Ovary (tissue), 3 donors: ENCODE results near the gene DENND4B.

Source experiments
- EP300 ChIP-seq: sonication (generic); formaldehyde crosslinking; IDR thresholded peaks from one replicate; pipeline ENCODE4 v1.6.1; 2017; ENCODE audit warnings: antibody characterized with exemption
- POLR2A ChIP-seq: fragments of 450-650 bp; IDR thresholded peaks from one replicate; pipeline ENCODE4 v1.6.1; 2017; ENCODE audit warnings: antibody characterized with exemption, mild to moderate bottlenecking, moderate library complexity
- TF ChIP-seq, protein P1 (sequence below), 3 donors: fragments of 450-650 bp in 2 of 3; fragments of 200-600 bp in 1 of 3; IDR thresholded peaks; one replicate each; pipeline versions ENCODE4 v1.5.1 to v1.8.0; 2016 to 2022; ENCODE audit warnings: antibody characterized with exemption in 3 of 3, mild to moderate bottlenecking in 1 of 3
- donor health status: DM: no; HTN: no; CAD: no.

DNA sequence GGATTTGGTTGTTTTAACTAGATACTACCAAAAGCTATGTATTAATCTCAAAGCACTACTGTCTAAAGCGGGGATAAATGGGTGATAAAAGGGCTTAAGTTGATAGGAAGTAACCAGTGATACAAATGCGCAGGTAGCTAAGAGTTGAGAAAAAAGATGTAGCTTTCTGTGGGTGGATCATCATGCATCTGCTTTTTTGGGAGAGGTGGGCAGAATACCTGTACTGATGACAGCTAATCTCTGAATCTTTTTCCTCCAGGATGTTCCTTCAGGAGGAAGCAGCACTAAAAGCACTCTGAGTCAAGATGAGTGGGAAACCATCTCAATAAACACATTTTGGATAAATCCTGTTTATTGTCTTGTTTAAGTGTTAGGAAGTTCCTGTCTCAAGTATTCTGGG is 45.3 kb upstream of the DENND4B start:
- TF ChIP-seq, protein P1, sequence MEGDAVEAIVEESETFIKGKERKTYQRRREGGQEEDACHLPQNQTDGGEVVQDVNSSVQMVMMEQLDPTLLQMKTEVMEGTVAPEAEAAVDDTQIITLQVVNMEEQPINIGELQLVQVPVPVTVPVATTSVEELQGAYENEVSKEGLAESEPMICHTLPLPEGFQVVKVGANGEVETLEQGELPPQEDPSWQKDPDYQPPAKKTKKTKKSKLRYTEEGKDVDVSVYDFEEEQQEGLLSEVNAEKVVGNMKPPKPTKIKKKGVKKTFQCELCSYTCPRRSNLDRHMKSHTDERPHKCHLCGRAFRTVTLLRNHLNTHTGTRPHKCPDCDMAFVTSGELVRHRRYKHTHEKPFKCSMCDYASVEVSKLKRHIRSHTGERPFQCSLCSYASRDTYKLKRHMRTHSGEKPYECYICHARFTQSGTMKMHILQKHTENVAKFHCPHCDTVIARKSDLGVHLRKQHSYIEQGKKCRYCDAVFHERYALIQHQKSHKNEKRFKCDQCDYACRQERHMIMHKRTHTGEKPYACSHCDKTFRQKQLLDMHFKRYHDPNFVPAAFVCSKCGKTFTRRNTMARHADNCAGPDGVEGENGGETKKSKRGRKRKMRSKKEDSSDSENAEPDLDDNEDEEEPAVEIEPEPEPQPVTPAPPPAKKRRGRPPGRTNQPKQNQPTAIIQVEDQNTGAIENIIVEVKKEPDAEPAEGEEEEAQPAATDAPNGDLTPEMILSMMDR (IDR thresholded peaks at IDR 0.05), result no peak
- no peak for TF ChIP-seq POLR2A
- TF ChIP-seq EP300, result no peak
